Measurements from ENCODE around the gene SH3BP1.
"Not testable (repeated sequence)": the region's sequence is repeated elsewhere in the genome, so short reads cannot be mapped to it uniquely, and the experiment has no call there.

SH3BP1 gene

GRCh38 chr22:37601540-37602442, 37.7 kb upstream of the SH3BP1 start:
- H3K9ac ChIP-seq (ENCODE audit: low read length), result no peak overlapping the region
- H3K27ac ChIP-seq (ENCODE audit: low read depth, low read length), result no peak overlapping the region
- no peaks in the 10 kb centered on the region for H3K9me3 ChIP-seq (ENCODE audit: insufficient read depth, low read length)
- no peaks in the 10 kb centered on the region for H4K20me1 ChIP-seq (ENCODE audit: low read depth, low read length)
- H3K4me2 ChIP-seq (ENCODE audit: low read depth, low read length, poor library complexity, severe bottlenecking), result peak overlapping the region; percentile 28
- H3K27me3 ChIP-seq (ENCODE audit: low read length), result no peaks in the 10 kb centered on the region
- H3K9me2 ChIP-seq (replicated peaks; ENCODE audit: insufficient read depth, low read length), result no peaks in the 10 kb centered on the region
- no peaks in the 10 kb centered on the region for H3K36me3 ChIP-seq (ENCODE audit: low read length)
- peak overlapping the region; percentile 27 for H2AFZ ChIP-seq (ENCODE audit: low read depth, low read length, severe bottlenecking)
- no peaks in the 10 kb centered on the region for H3K79me2 ChIP-seq (ENCODE audit: insufficient read depth, low read length)
- no peaks in the 10 kb centered on the region for H3F3A ChIP-seq (ENCODE audit: insufficient read depth)
- TF ChIP-seq CTCF (IDR thresholded peaks at IDR 0.05; ENCODE audit: insufficient read depth, low read length, poor library complexity, severe bottlenecking) (no peak), EZH2phosphoT487 (conservative IDR thresholded peaks at IDR 0.05; ENCODE audit: low read length) (no peak)
- no peak overlapping the region for H3K4me3 ChIP-seq (ENCODE audit: insufficient read depth, low read length, poor library complexity, severe bottlenecking)

GRCh38 chr22:37602546-37603277, 36.8 kb upstream of the SH3BP1 start:
- not testable (repeated sequence) for H3K27me3 ChIP-seq (ENCODE audit: low read length); H4K20me1 ChIP-seq (ENCODE audit: low read depth, low read length); H2AFZ ChIP-seq (ENCODE audit: low read depth, low read length, severe bottlenecking); H3K4me2 ChIP-seq (ENCODE audit: low read depth, low read length, poor library complexity, severe bottlenecking); H3K27ac ChIP-seq (ENCODE audit: low read depth, low read length); H3K4me3 ChIP-seq (ENCODE audit: insufficient read depth, low read length, poor library complexity, severe bottlenecking); H3K9me3 ChIP-seq (ENCODE audit: insufficient read depth, low read length); H3K9ac ChIP-seq (ENCODE audit: low read length); H3F3A ChIP-seq (ENCODE audit: insufficient read depth); H3K36me3 ChIP-seq (ENCODE audit: low read length); H3K79me2 ChIP-seq (ENCODE audit: insufficient read depth, low read length); H3K9me2 ChIP-seq (replicated peaks; ENCODE audit: insufficient read depth, low read length)

- Histone ChIP-seq H3K9ac (ENCODE audit: low read length) (no peak overlapping the region), H3K79me2 (ENCODE audit: insufficient read depth, low read length) (peaks cover 2% of the 10 kb centered on the region), H3F3A (ENCODE audit: insufficient read depth) (peaks cover 12% of the 10 kb centered on the region), H3K9me2 (replicated peaks; ENCODE audit: insufficient read depth, low read length) (no peaks in the 10 kb centered on the region), H3K27me3 (ENCODE audit: low read length) (no peaks in the 10 kb centered on the region), H3K9me3 (ENCODE audit: insufficient read depth, low read length) (no peaks in the 10 kb centered on the region), H3K36me3 (ENCODE audit: low read length) (no peaks in the 10 kb centered on the region), H4K20me1 (ENCODE audit: low read depth, low read length) (no peaks in the 10 kb centered on the region), H2AFZ (ENCODE audit: low read depth, low read length, severe bottlenecking) (no peak overlapping the region), H3K4me2 (ENCODE audit: low read depth, low read length, poor library complexity, severe bottlenecking) (no peak overlapping the region), H3K4me3 (ENCODE audit: insufficient read depth, low read length, poor library complexity, severe bottlenecking) (no peak overlapping the region), H3K27ac (ENCODE audit: low read depth, low read length) (no peak overlapping the region)
- TF ChIP-seq EZH2phosphoT487 (conservative IDR thresholded peaks at IDR 0.05; ENCODE audit: low read length) (no peak), CTCF (IDR thresholded peaks at IDR 0.05; ENCODE audit: insufficient read depth, low read length, poor library complexity, severe bottlenecking) (no peak)
Measured at GRCh38 chr22:37604074-37604473, 35.4 kb upstream of the SH3BP1 start.

GRCh38 chr22:37604875-37605274, 34.6 kb upstream of the SH3BP1 start:
- no peaks in the 10 kb centered on the region for H4K20me1 ChIP-seq (ENCODE audit: low read depth, low read length)
- H3K4me3 ChIP-seq (ENCODE audit: insufficient read depth, low read length, poor library complexity, severe bottlenecking), result no peak overlapping the region
- H3K79me2 ChIP-seq (ENCODE audit: insufficient read depth, low read length), result peaks cover 10% of the 10 kb centered on the region
- H3K9ac ChIP-seq (ENCODE audit: low read length), result no peak overlapping the region
- H3K9me2 ChIP-seq (replicated peaks; ENCODE audit: insufficient read depth, low read length), result no peaks in the 10 kb centered on the region
- H2AFZ ChIP-seq (ENCODE audit: low read depth, low read length, severe bottlenecking), result no peak overlapping the region
- TF ChIP-seq CTCF (IDR thresholded peaks at IDR 0.05; ENCODE audit: insufficient read depth, low read length, poor library complexity, severe bottlenecking) (no peak), EZH2phosphoT487 (conservative IDR thresholded peaks at IDR 0.05; ENCODE audit: low read length) (no peak)
- H3K4me2 ChIP-seq (ENCODE audit: low read depth, low read length, poor library complexity, severe bottlenecking), result no peak overlapping the region
- no peaks in the 10 kb centered on the region for H3K36me3 ChIP-seq (ENCODE audit: low read length)
- H3F3A ChIP-seq (ENCODE audit: insufficient read depth), result peaks cover 20% of the 10 kb centered on the region
- no peak overlapping the region for H3K27ac ChIP-seq (ENCODE audit: low read depth, low read length)
- H3K27me3 ChIP-seq (ENCODE audit: low read length), result no peaks in the 10 kb centered on the region
- no peaks in the 10 kb centered on the region for H3K9me3 ChIP-seq (ENCODE audit: insufficient read depth, low read length)
